Neural crest cell (in vitro differentiated cells): ENCODE data around the gene YIPF2. TPM values are rescaled to one million over a fixed set of nuclear protein-coding genes. Genes with fewer than 3 reads are reported as not detected.

Experiments
- DNase-seq: peaks from one replicate; pipeline ENCODE4 v3.0.0; 2021; ENCODE audit warnings: low read depth, mixed read lengths, low spot score
- H3K27ac Mint-ChIP-seq: one replicate; pipeline ENCODE4 v1.8.0; 2021; ENCODE audit warnings: mild to moderate bottlenecking, mixed read lengths; ENCODE audit not compliant: unreplicated experiment
- H3K27me3 Mint-ChIP-seq: 2 replicates; pipeline ENCODE4 v1.8.0; 2021; ENCODE audit warnings: low read depth, mild to moderate bottlenecking, mixed read lengths
- H3K36me3 Mint-ChIP-seq: 2 replicates; pipeline ENCODE4 v1.8.0; 2021; ENCODE audit warnings: low read depth, mild to moderate bottlenecking, mixed read lengths
- H3K4me1 Mint-ChIP-seq: 2 replicates; pipeline ENCODE4 v1.8.0; 2021; ENCODE audit warnings: mixed read lengths
- H3K4me3 Mint-ChIP-seq: one replicate; pipeline ENCODE4 v1.8.0; 2021; ENCODE audit warnings: mild to moderate bottlenecking, mixed read lengths
- H3K9me3 Mint-ChIP-seq: 2 replicates; pipeline ENCODE4 v1.8.0; 2021; ENCODE audit warnings: mixed read lengths
- total RNA-seq: library from RNA; stranded (reverse); gene quantifications from 2 replicates; pipeline ENCODE4 v1.2.1, GENCODE V29; 2021
- TF ChIP-seq, protein P1 (sequence below): fragments of 200-600 bp; sonication (generic); conservative IDR thresholded peaks from 2 replicates; pipeline ENCODE4 v1.5.0; 2021; ENCODE audit warnings: antibody characterized with exemption, mild to moderate bottlenecking

Gene YIPF2
- total RNA-seq, 1 donor from 2014 or later: 22.0 TPM

GRCh38 chr19:10891405-10892086 lies 36.9 kb downstream of the YIPF2 start:
- peaks cover 59% of the 10 kb centered on the region for H3K4me1 Mint-ChIP-seq
- TF ChIP-seq, protein P1, sequence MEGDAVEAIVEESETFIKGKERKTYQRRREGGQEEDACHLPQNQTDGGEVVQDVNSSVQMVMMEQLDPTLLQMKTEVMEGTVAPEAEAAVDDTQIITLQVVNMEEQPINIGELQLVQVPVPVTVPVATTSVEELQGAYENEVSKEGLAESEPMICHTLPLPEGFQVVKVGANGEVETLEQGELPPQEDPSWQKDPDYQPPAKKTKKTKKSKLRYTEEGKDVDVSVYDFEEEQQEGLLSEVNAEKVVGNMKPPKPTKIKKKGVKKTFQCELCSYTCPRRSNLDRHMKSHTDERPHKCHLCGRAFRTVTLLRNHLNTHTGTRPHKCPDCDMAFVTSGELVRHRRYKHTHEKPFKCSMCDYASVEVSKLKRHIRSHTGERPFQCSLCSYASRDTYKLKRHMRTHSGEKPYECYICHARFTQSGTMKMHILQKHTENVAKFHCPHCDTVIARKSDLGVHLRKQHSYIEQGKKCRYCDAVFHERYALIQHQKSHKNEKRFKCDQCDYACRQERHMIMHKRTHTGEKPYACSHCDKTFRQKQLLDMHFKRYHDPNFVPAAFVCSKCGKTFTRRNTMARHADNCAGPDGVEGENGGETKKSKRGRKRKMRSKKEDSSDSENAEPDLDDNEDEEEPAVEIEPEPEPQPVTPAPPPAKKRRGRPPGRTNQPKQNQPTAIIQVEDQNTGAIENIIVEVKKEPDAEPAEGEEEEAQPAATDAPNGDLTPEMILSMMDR: no peak
- H3K36me3 Mint-ChIP-seq: no peaks in the 10 kb centered on the region
- H3K9me3 Mint-ChIP-seq: no peaks in the 10 kb centered on the region
- no peaks in the 10 kb centered on the region for H3K27me3 Mint-ChIP-seq
- DNase-seq: no peak
- H3K27ac Mint-ChIP-seq: peak overlapping the region; percentile 97
- peak overlapping the region; percentile 65 for H3K4me3 Mint-ChIP-seq

GRCh38 chr19:10889880-10890279 lies 38.6 kb downstream of the YIPF2 start:
- H3K27ac Mint-ChIP-seq: no peak overlapping the region
- no peaks in the 10 kb centered on the region for H3K36me3 Mint-ChIP-seq
- peaks cover 60% of the 10 kb centered on the region for H3K4me1 Mint-ChIP-seq
- TF ChIP-seq, protein P1: no peak
- no peak for DNase-seq
- no peak overlapping the region for H3K4me3 Mint-ChIP-seq
- H3K27me3 Mint-ChIP-seq: no peaks in the 10 kb centered on the region
- H3K9me3 Mint-ChIP-seq: no peaks in the 10 kb centered on the region

DNA sequence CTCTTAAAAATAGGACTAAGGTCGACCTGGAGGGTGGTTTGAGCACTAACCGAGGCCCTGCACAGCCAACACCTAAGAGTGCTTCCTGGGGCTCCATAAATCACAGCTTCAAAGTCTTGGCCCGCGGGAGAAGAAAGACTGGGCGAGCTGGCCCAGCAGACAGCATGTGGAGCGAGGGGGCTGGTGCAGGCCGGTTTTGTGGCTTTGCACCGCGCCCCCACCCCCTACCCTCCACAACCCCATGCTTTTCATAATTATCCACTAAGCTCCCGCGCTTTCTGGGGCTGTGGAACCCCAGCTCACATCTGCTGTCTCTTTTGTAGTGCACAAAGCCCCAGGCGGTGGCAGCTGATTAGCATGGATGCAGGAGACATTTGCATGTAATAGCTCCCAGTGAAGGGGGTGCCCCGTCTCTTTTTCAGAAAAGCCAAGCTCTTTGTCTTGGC lies 40.0 kb downstream of the YIPF2 start:
- H3K36me3 Mint-ChIP-seq: no peaks in the 10 kb centered on the region
- peaks cover 53% of the 10 kb centered on the region for H3K4me1 Mint-ChIP-seq
- DNase-seq: no peak
- H3K27ac Mint-ChIP-seq: peak overlapping the region; percentile 93
- TF ChIP-seq, protein P1: no peak
- peak overlapping the region; percentile 72 for H3K4me3 Mint-ChIP-seq
- no peaks in the 10 kb centered on the region for H3K27me3 Mint-ChIP-seq
- no peaks in the 10 kb centered on the region for H3K9me3 Mint-ChIP-seq

GRCh38 chr19:10887616-10888367 lies 40.6 kb downstream of the YIPF2 start:
- H3K9me3 Mint-ChIP-seq: no peaks in the 10 kb centered on the region
- TF ChIP-seq, protein P1: no peak
- no peak for DNase-seq
- no peaks in the 10 kb centered on the region for H3K27me3 Mint-ChIP-seq
- H3K27ac Mint-ChIP-seq: peak overlapping the region; percentile 86
- H3K4me1 Mint-ChIP-seq: peaks cover 53% of the 10 kb centered on the region
- peak overlapping the region; percentile 72 for H3K4me3 Mint-ChIP-seq
- H3K36me3 Mint-ChIP-seq: no peaks in the 10 kb centered on the region

- H3K4me1 Mint-ChIP-seq: peaks cover 51% of the 10 kb centered on the region
- peak overlapping the region; percentile 47 for H3K4me3 Mint-ChIP-seq
These were observed 43.0 kb downstream of the YIPF2 start for GRCh38 chr19:10885201-10886169.

More at GRCh38 chr19:10885201-10886169, 43.0 kb downstream of the YIPF2 start:
- Mint-ChIP-seq H3K36me3 (no peaks in the 10 kb centered on the region), H3K27ac (peak overlapping the region; percentile 35), H3K27me3 (no peaks in the 10 kb centered on the region), H3K9me3 (no peaks in the 10 kb centered on the region)
- TF ChIP-seq, protein P1: no peak
- DNase-seq: no peak
